OCI-LY1 (cell line): ENCODE data around the gene RNF157.

Experiments used
- H2AFZ ChIP-seq: fragments of 200-600 bp; sonication (generic), shearing (Covaris generic); 2 replicates; pipeline ENCODE4 v1.6.0; 2014; ENCODE audit warnings: antibody characterized with exemption, mild to moderate bottlenecking, low read length
- H3F3A ChIP-seq: fragments of 200-600 bp; sonication (generic), shearing (Covaris generic); 2 replicates; pipeline ENCODE4 v1.6.0; 2014; ENCODE audit warnings: mild to moderate bottlenecking, antibody characterized with exemption, low read length, moderate library complexity; ENCODE audit not compliant: insufficient read depth
- H3K27ac ChIP-seq: fragments of 200-600 bp; sonication (generic); 2 replicates; pipeline ENCODE4 v1.5.1; 2014; ENCODE audit warnings: low read length, mixed run types, mild to moderate bottlenecking, low read depth; ENCODE audit not compliant: poor library complexity, severe bottlenecking
- H3K27me3 ChIP-seq: fragments of 200-600 bp; sonication (generic); 2 replicates; pipeline ENCODE4 v1.6.0; 2014; ENCODE audit warnings: antibody characterized with exemption, mild to moderate bottlenecking, low read length, moderate library complexity; ENCODE audit not compliant: insufficient read depth
- H3K36me3 ChIP-seq: fragments of 200-600 bp; sonication (generic); 2 replicates; pipeline ENCODE4 v1.6.1; 2014; ENCODE audit warnings: mild to moderate bottlenecking, antibody characterized with exemption, low read length, moderate library complexity, mixed read lengths; ENCODE audit not compliant: insufficient read depth
- H3K4me1 ChIP-seq: fragments of 200-600 bp; sonication (generic); 2 replicates; pipeline ENCODE4 v1.5.1; 2014; ENCODE audit warnings: mild to moderate bottlenecking, low read length, moderate library complexity; ENCODE audit not compliant: insufficient read depth, severe bottlenecking
- H3K4me2 ChIP-seq: fragments of 200-600 bp; sonication (generic), shearing (Covaris generic); 2 replicates; pipeline ENCODE4 v1.6.1; 2014; ENCODE audit warnings: low read length
- H3K4me3 ChIP-seq: fragments of 200-600 bp; sonication (generic); 2 replicates; pipeline ENCODE4 v1.5.1; 2014; ENCODE audit warnings: low read length, low read depth, mild to moderate bottlenecking, mixed read lengths; ENCODE audit not compliant: poor library complexity, severe bottlenecking
- H3K79me2 ChIP-seq: fragments of 200-600 bp; shearing (Covaris generic); 2 replicates; pipeline ENCODE4 v1.6.1; 2016; ENCODE audit warnings: mixed run types, low read length, mixed read lengths; ENCODE audit not compliant: insufficient read depth
- H3K9ac ChIP-seq: fragments of 200-600 bp; sonication (generic), shearing (Covaris generic); 2 replicates; pipeline ENCODE4 v1.6.1; 2014; ENCODE audit warnings: mild to moderate bottlenecking, low read length, mixed read lengths
- H3K9me2 ChIP-seq: fragments of 200-600 bp; sonication (generic), shearing (Covaris generic); 2 replicates; pipeline ENCODE4 v1.6.1; 2014; ENCODE audit warnings: low read depth, mild to moderate bottlenecking, low read length, mixed read lengths
- H3K9me3 ChIP-seq: fragments of 200-600 bp; shearing (Covaris generic); 2 replicates; pipeline ENCODE4 v1.6.1; 2014; ENCODE audit warnings: low read length, mixed read lengths
- H4K20me1 ChIP-seq: fragments of 200-600 bp; sonication (generic), shearing (Covaris generic); 2 replicates; pipeline ENCODE4 v1.6.0; 2016; ENCODE audit warnings: mild to moderate bottlenecking, low read length; ENCODE audit not compliant: insufficient read depth
- EZH2 ChIP-seq: fragments of 200-600 bp; sonication (generic), shearing (Covaris generic); IDR thresholded peaks from 2 replicates; pipeline ENCODE4 v1.8.0; 2017; ENCODE audit warnings: borderline replicate concordance, mixed run types, mild to moderate bottlenecking, antibody characterized with exemption, low read length, moderate library complexity, mixed read lengths
- TF ChIP-seq, protein P1 (sequence below): fragments of 200-600 bp; sonication (generic), shearing (Covaris generic); IDR thresholded peaks from 2 replicates; pipeline ENCODE4 v1.5.1; 2017; ENCODE audit warnings: mild to moderate bottlenecking, antibody characterized with exemption, low read length, moderate library complexity, mixed read lengths

The RNF157 gene

GRCh38 chr17:76264755-76265623 lies 24.7 kb upstream of the RNF157 start, which contains the start of gene UBALD2:
Gene UBALD2, plus strand, starts transcription at chr17:76265348. Its CDS starts 158 bp downstream, at chr17:76265506.
- Histone ChIP-seq H3K27me3 (no peaks in the 10 kb centered on the region), H3K4me3 (peak within 1 kb of the TSS; percentile 97), H3K9ac (peak within 1 kb of the TSS; percentile 78), H3K27ac (peak within 1 kb of the TSS; percentile 67), H2AFZ (no peak within 1 kb of the TSS), H3K4me1 (peaks cover 68% of the 10 kb centered on the region), H3K79me2 (no peaks in the 10 kb centered on the region), H4K20me1 (no peaks in the 10 kb centered on the region), H3F3A (no peaks in the 10 kb centered on the region), H3K4me2 (peak within 1 kb of the TSS; percentile 91), H3K9me3 (no peaks in the 10 kb centered on the region), H3K9me2 (no peaks in the 10 kb centered on the region), H3K36me3 (peaks cover 21% of the 10 kb centered on the region; the same call in 1 of the 2 replicates)
- no peak for TF ChIP-seq EZH2
- TF ChIP-seq, protein P1, sequence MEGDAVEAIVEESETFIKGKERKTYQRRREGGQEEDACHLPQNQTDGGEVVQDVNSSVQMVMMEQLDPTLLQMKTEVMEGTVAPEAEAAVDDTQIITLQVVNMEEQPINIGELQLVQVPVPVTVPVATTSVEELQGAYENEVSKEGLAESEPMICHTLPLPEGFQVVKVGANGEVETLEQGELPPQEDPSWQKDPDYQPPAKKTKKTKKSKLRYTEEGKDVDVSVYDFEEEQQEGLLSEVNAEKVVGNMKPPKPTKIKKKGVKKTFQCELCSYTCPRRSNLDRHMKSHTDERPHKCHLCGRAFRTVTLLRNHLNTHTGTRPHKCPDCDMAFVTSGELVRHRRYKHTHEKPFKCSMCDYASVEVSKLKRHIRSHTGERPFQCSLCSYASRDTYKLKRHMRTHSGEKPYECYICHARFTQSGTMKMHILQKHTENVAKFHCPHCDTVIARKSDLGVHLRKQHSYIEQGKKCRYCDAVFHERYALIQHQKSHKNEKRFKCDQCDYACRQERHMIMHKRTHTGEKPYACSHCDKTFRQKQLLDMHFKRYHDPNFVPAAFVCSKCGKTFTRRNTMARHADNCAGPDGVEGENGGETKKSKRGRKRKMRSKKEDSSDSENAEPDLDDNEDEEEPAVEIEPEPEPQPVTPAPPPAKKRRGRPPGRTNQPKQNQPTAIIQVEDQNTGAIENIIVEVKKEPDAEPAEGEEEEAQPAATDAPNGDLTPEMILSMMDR, result no peak

DNA sequence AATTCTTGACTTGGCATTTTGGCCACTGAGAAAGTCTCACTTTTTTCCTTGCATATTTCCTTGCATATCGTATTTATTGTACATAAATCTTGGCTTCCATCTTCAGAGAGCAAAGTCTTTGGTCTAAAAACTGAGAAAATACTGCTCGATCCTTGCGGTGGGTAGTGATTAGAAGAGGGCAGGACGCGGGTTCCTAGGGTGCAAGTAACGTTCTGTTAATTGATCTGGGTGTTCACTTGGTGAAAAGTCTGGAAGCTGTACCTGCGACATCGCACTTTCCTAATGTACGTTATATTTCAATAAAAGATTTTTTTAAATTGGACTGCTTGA lies 24.1 kb upstream of the RNF157 start:
- Histone ChIP-seq H3K4me3 (peak overlapping the region; percentile 31), H3K79me2 (no peaks in the 10 kb centered on the region), H3K27ac (peak overlapping the region; percentile 67), H3K36me3 (peaks cover 21% of the 10 kb centered on the region; the same call in 1 of the 2 replicates), H3K9me3 (no peaks in the 10 kb centered on the region), H3K27me3 (no peaks in the 10 kb centered on the region), H2AFZ (no peak overlapping the region), H3F3A (no peaks in the 10 kb centered on the region), H3K4me2 (peak overlapping the region; percentile 61), H3K9ac (peak overlapping the region; percentile 13; the same call in 1 of the 2 replicates), H3K9me2 (no peaks in the 10 kb centered on the region), H3K4me1 (peaks cover 69% of the 10 kb centered on the region), H4K20me1 (no peaks in the 10 kb centered on the region)
- no peak for TF ChIP-seq EZH2
- TF ChIP-seq, protein P1, result no peak

DNA sequence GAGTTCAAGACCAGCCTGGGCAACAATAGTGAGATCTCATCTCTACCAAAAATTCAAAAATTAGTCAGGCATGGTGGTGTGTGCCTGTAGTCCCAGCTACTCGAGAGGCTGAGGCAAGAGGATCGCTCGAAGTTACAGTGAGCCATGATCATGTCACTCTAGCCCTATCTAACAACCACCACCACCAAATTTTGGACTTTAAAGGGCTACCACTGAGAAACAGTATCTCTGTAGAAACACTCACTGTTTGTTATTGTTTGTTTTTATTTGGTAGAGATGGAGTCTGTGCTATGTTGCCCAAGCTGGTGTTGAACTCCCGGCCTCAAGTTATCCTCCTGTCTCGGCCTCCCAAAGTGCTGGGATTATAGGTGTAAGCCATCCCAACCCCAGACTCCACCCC lies 23.6 kb upstream of the RNF157 start:
- no peak for TF ChIP-seq EZH2
- TF ChIP-seq, protein P1, result no peak
- Histone ChIP-seq H3K27ac (peak overlapping the region; percentile 67), H2AFZ (no peak overlapping the region), H3K4me1 (peaks cover 69% of the 10 kb centered on the region), H3K27me3 (no peaks in the 10 kb centered on the region), H3K4me2 (peak overlapping the region; percentile 61; the same call in 1 of the 2 replicates), H3K9me3 (no peaks in the 10 kb centered on the region), H3K9me2 (no peaks in the 10 kb centered on the region), H3F3A (no peaks in the 10 kb centered on the region), H3K4me3 (no peak overlapping the region), H3K9ac (no peak overlapping the region), H3K36me3 (peaks cover 16% of the 10 kb centered on the region; the same call in 1 of the 2 replicates), H3K79me2 (no peaks in the 10 kb centered on the region), H4K20me1 (no peaks in the 10 kb centered on the region)
